ENCODE results near the gene BANF2. TPM values are rescaled to one million over a fixed set of nuclear protein-coding genes. Genes with fewer than 3 reads are reported as not detected.

The BANF2 gene
- total and polyA plus RNA-seq, 5 donors: not detected

- H3K4me3 ChIP-seq (ENCODE audit: low read length): no peak overlapping the region
- DNase-seq: no peak
- no peak overlapping the region for H3K27ac ChIP-seq (ENCODE audit: low read length)
- no peaks in the 10 kb centered on the region for H3K9me3 ChIP-seq (ENCODE audit: control insufficient read depth, low read length)
- ATAC-seq: peak; percentile 25 to 26
- H3K27me3 ChIP-seq (ENCODE audit: control insufficient read depth, insufficient read depth): no peaks in the 10 kb centered on the region
- intact Hi-C loops (cut with DNase I): no loop called here
- peaks cover 2% of the 10 kb centered on the region for H3K4me1 ChIP-seq (ENCODE audit: control insufficient read depth, insufficient read depth, low read length)
- 53% methylated on average over 9 of the region's 9 CpGs for WGBS
These were observed 35.5 kb downstream of the BANF2 start for GRCh38 chr20:17735206-17735804.

GRCh38 chr20:17735959-17736621 is 36.3 kb downstream of the BANF2 start:
- ATAC-seq: no peak
- no peak for DNase-seq
- intact Hi-C loops (cut with DNase I): no loop called here
- no peaks in the 10 kb centered on the region for H3K9me3 ChIP-seq (ENCODE audit: control insufficient read depth, low read length)
- no peak overlapping the region for H3K4me3 ChIP-seq (ENCODE audit: low read length)
- H3K4me1 ChIP-seq (ENCODE audit: control insufficient read depth, insufficient read depth, low read length): peaks cover 2% of the 10 kb centered on the region
- H3K27me3 ChIP-seq (ENCODE audit: control insufficient read depth, insufficient read depth): no peaks in the 10 kb centered on the region
- WGBS: 94% methylated on average over 4 of the region's 4 CpGs
- no peak overlapping the region for H3K27ac ChIP-seq (ENCODE audit: low read length)

GRCh38 chr20:17738154-17738553 is 38.4 kb downstream of the BANF2 start:
- Histone ChIP-seq H3K27ac (ENCODE audit: low read length) (no peak overlapping the region), H3K27me3 (ENCODE audit: control insufficient read depth, insufficient read depth) (no peaks in the 10 kb centered on the region), H3K4me3 (ENCODE audit: low read length) (no peak overlapping the region), H3K9me3 (ENCODE audit: control insufficient read depth, low read length) (no peaks in the 10 kb centered on the region), H3K4me1 (ENCODE audit: control insufficient read depth, insufficient read depth, low read length) (peaks cover 2% of the 10 kb centered on the region)
- intact Hi-C loops (cut with DNase I): no loop called here
- DNase-seq (no peak), ATAC-seq (no peak)
- WGBS: 62% methylated on average over 3 of the region's 3 CpGs

GRCh38 chr20:17741220-17741619 is 41.5 kb downstream of the BANF2 start:
- intact Hi-C loops (cut with DNase I): no loop called here
- H3K9me3 ChIP-seq (ENCODE audit: control insufficient read depth, low read length): no peaks in the 10 kb centered on the region
- WGBS: 96% methylated on average over 5 of the region's 5 CpGs
- H3K27me3 ChIP-seq (ENCODE audit: control insufficient read depth, insufficient read depth): no peaks in the 10 kb centered on the region
- no peak overlapping the region for H3K4me3 ChIP-seq (ENCODE audit: low read length)
- no peak overlapping the region for H3K27ac ChIP-seq (ENCODE audit: low read length)
- ATAC-seq (no peak), DNase-seq (no peak)
- H3K4me1 ChIP-seq (ENCODE audit: control insufficient read depth, insufficient read depth, low read length): no peaks in the 10 kb centered on the region

- intact Hi-C loops (cut with DNase I): no loop called here
- no peak for ATAC-seq
- no peaks in the 10 kb centered on the region for H3K4me1 ChIP-seq (ENCODE audit: control insufficient read depth, insufficient read depth, low read length)
- DNase-seq: no peak
- no peak overlapping the region for H3K4me3 ChIP-seq (ENCODE audit: low read length)
- no peaks in the 10 kb centered on the region for H3K27me3 ChIP-seq (ENCODE audit: control insufficient read depth, insufficient read depth)
- WGBS: 66% methylated on average over 4 of the region's 4 CpGs
- no peak overlapping the region for H3K27ac ChIP-seq (ENCODE audit: low read length)
- no peaks in the 10 kb centered on the region for H3K9me3 ChIP-seq (ENCODE audit: control insufficient read depth, low read length)
These were observed 43.0 kb downstream of the BANF2 start for GRCh38 chr20:17742731-17743130.

GRCh38 chr20:17743677-17744076 is 43.9 kb downstream of the BANF2 start:
- WGBS: 86% methylated on average over 6 of the region's 6 CpGs
- no peak for ATAC-seq
- intact Hi-C loops (cut with DNase I): no loop called here
- H3K9me3 ChIP-seq (ENCODE audit: control insufficient read depth, low read length): no peaks in the 10 kb centered on the region
- DNase-seq: no peak
- H3K4me1 ChIP-seq (ENCODE audit: control insufficient read depth, insufficient read depth, low read length): no peaks in the 10 kb centered on the region
- H3K4me3 ChIP-seq (ENCODE audit: low read length): no peak overlapping the region
- H3K27me3 ChIP-seq (ENCODE audit: control insufficient read depth, insufficient read depth): no peaks in the 10 kb centered on the region
- no peak overlapping the region for H3K27ac ChIP-seq (ENCODE audit: low read length)

GRCh38 chr20:17747431-17747846 is 47.7 kb downstream of the BANF2 start:
- 45% methylated on average over 4 of the region's 4 CpGs for WGBS
- ATAC-seq: peak in 1 of 2 donors; percentile 46
- peaks cover 4% of the 10 kb centered on the region for H3K4me1 ChIP-seq (ENCODE audit: control insufficient read depth, insufficient read depth, low read length)
- intact Hi-C loops (cut with DNase I): no loop called here
- DNase-seq: peak in 1 of 3 donors; percentile 28
- no peak overlapping the region for H3K27ac ChIP-seq (ENCODE audit: low read length)
- H3K4me3 ChIP-seq (ENCODE audit: low read length): no peak overlapping the region
- no peaks in the 10 kb centered on the region for H3K9me3 ChIP-seq (ENCODE audit: control insufficient read depth, low read length)
- H3K27me3 ChIP-seq (ENCODE audit: control insufficient read depth, insufficient read depth): no peaks in the 10 kb centered on the region

GRCh38 chr20:17748279-17748678 is 48.5 kb downstream of the BANF2 start:
- ATAC-seq (no peak), DNase-seq (no peak)
- Histone ChIP-seq H3K4me3 (ENCODE audit: low read length) (no peak overlapping the region), H3K27ac (ENCODE audit: low read length) (no peak overlapping the region), H3K4me1 (ENCODE audit: control insufficient read depth, insufficient read depth, low read length) (peaks cover 4% of the 10 kb centered on the region), H3K9me3 (ENCODE audit: control insufficient read depth, low read length) (no peaks in the 10 kb centered on the region), H3K27me3 (ENCODE audit: control insufficient read depth, insufficient read depth) (no peaks in the 10 kb centered on the region)
- intact Hi-C loops (cut with DNase I): no loop called here
- 94% methylated on average over 5 of the region's 5 CpGs for WGBS

- DNase-seq: no peak
- Histone ChIP-seq H3K9me3 (ENCODE audit: control insufficient read depth, low read length) (no peaks in the 10 kb centered on the region), H3K27me3 (ENCODE audit: control insufficient read depth, insufficient read depth) (no peaks in the 10 kb centered on the region), H3K4me3 (ENCODE audit: low read length) (no peak overlapping the region), H3K4me1 (ENCODE audit: control insufficient read depth, insufficient read depth, low read length) (peaks cover 4% of the 10 kb centered on the region), H3K27ac (ENCODE audit: low read length) (no peak overlapping the region)
- ATAC-seq: no peak
- intact Hi-C loops (cut with DNase I): no loop called here
- 76% methylated on average over 5 of the region's 5 CpGs for WGBS
These were observed 49.8 kb downstream of the BANF2 start for GRCh38 chr20:17749626-17749977.

GRCh38 chr20:17749978-17750721 is 50.4 kb downstream of the BANF2 start:
- DNase-seq: peak; percentile 84 to 90 (median 89)
- Histone ChIP-seq H3K9me3 (ENCODE audit: control insufficient read depth, low read length) (no peaks in the 10 kb centered on the region), H3K27me3 (ENCODE audit: control insufficient read depth, insufficient read depth) (no peaks in the 10 kb centered on the region), H3K27ac (ENCODE audit: low read length) (peak overlapping the region; percentile 60), H3K4me1 (ENCODE audit: control insufficient read depth, insufficient read depth, low read length) (peaks cover 4% of the 10 kb centered on the region), H3K4me3 (ENCODE audit: low read length) (no peak overlapping the region)
- intact Hi-C loops (cut with DNase I): no loop called here
- WGBS: 51% methylated on average over 15 of the region's 15 CpGs
- ATAC-seq: peak; percentile 95 to 97

GRCh38 chr20:17750722-17751045 is 50.9 kb downstream of the BANF2 start:
- Histone ChIP-seq H3K27ac (ENCODE audit: low read length) (no peak overlapping the region), H3K9me3 (ENCODE audit: control insufficient read depth, low read length) (no peaks in the 10 kb centered on the region), H3K4me3 (ENCODE audit: low read length) (no peak overlapping the region), H3K27me3 (ENCODE audit: control insufficient read depth, insufficient read depth) (no peaks in the 10 kb centered on the region), H3K4me1 (ENCODE audit: control insufficient read depth, insufficient read depth, low read length) (peaks cover 4% of the 10 kb centered on the region)
- intact Hi-C loops (cut with DNase I): no loop called here
- ATAC-seq (peak in 1 of 2 donors; percentile 54), DNase-seq (no peak)
- WGBS: 76% methylated on average over 2 of the region's 2 CpGs
